ENCODE data around the gene DLGAP1. TPM values are rescaled to one million over a fixed set of nuclear protein-coding genes. Genes with fewer than 3 reads are reported as not detected.

The DLGAP1 gene
- total RNA-seq, 4 donors from 2014 or later, result 1.2 to 1.4 (median 1.4) TPM

DNA sequence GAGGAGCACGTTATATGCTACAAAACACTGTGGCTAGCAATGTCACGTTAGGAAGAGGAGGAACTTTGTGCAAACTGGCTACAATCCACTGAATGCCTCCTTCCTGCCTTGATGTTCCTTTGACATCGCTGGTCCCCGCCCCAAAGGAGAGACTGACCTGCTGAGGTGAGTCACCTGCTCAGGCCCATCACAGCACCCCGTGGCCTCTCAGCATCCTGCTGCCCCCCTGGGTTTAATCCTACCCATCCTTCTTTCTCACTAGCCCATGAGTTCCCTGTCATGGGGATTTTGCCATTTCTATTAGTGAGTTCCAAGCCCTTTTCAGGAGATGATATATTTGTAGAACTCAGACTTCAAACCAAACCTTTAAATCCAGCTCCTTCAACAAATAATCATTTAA, 16.2 kb downstream of the DLGAP1 start:
- TF ChIP-seq POLR2AphosphoS5 (IDR thresholded peaks at IDR 0.05), result no peak
- TF ChIP-seq, protein P1, sequence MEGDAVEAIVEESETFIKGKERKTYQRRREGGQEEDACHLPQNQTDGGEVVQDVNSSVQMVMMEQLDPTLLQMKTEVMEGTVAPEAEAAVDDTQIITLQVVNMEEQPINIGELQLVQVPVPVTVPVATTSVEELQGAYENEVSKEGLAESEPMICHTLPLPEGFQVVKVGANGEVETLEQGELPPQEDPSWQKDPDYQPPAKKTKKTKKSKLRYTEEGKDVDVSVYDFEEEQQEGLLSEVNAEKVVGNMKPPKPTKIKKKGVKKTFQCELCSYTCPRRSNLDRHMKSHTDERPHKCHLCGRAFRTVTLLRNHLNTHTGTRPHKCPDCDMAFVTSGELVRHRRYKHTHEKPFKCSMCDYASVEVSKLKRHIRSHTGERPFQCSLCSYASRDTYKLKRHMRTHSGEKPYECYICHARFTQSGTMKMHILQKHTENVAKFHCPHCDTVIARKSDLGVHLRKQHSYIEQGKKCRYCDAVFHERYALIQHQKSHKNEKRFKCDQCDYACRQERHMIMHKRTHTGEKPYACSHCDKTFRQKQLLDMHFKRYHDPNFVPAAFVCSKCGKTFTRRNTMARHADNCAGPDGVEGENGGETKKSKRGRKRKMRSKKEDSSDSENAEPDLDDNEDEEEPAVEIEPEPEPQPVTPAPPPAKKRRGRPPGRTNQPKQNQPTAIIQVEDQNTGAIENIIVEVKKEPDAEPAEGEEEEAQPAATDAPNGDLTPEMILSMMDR (IDR thresholded peaks at IDR 0.05), result no peak
- no peak for TF ChIP-seq POLR2A (IDR thresholded peaks at IDR 0.05; ENCODE audit: low read depth)
- TF ChIP-seq EP300 (IDR thresholded peaks at IDR 0.05), result no peak
- WGBS, result 77% methylated on average over 5 of the region's 5 CpGs
- intact Hi-C loops (cut with DNase I), result no loop called here
- no peaks in the 10 kb centered on the region for H3K36me3 ChIP-seq
- no peak overlapping the region for H3K4me3 ChIP-seq
- no peak overlapping the region for H3K27ac ChIP-seq (replicated peaks in 1 of 4)
- no peaks in the 10 kb centered on the region for H3K4me1 ChIP-seq
- peaks cover 0 to 8% (median 0%) of the 10 kb centered on the region in 4 donors for H3K27me3 ChIP-seq
- DNase-seq (ENCODE audit: extremely low spot score), result no peak
- no peaks in the 10 kb centered on the region for H3K9me3 ChIP-seq

DNA sequence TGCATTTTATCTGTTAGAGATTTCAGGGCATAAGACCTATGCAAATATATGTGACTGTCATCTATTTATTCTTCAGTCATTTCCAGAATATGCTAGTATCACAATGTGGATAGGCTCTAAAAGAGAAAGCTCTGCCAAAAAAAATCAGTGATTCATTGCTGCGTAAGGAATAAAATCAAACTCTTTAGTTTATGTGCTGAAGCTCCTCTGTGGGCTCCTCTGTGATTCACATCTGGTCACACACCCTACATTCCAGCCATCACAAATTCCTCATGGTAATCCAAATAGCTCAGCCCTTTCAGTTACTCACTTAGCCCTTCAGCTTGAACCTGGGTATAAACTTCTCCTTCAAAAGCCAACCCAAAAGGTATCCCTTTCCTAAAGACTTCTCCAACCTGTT, 21.4 kb downstream of the DLGAP1 start:
- H3K27me3 ChIP-seq, result no peaks in the 10 kb centered on the region
- no peaks in the 10 kb centered on the region for H3K9me3 ChIP-seq
- H3K27ac ChIP-seq (replicated peaks in 1 of 4), result no peak overlapping the region
- H3K4me1 ChIP-seq, result no peaks in the 10 kb centered on the region
- no peak for DNase-seq (ENCODE audit: extremely low spot score)
- TF ChIP-seq POLR2AphosphoS5 (IDR thresholded peaks at IDR 0.05) (no peak), POLR2A (IDR thresholded peaks at IDR 0.05; ENCODE audit: low read depth) (no peak), EP300 (IDR thresholded peaks at IDR 0.05) (no peak)
- TF ChIP-seq, protein P1 (IDR thresholded peaks at IDR 0.05), result no peak
- no peaks in the 10 kb centered on the region for H3K36me3 ChIP-seq
- no peak overlapping the region for H3K4me3 ChIP-seq
- intact Hi-C loops (cut with DNase I), result no loop called here
- 48% methylated on average over 1 of the region's 1 CpG for WGBS

DNA sequence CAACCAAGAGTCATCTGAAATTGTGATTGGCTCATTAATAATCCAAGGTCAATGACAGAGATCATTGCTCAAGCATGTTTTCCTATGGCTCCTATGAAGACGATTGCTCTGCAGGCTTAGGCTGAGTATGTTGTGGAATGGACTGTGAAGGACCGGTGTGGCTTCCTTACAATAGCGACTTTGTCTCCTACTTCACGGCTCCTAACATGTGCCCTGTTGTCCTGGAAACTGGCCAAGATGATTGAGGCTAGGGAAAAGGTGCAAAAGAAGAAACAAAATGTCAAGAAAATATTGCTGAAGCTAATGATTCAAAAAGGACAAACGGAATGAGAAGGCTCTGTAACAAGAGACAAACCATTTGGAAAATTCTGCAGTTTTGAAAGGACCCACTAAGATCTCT, 24.3 kb downstream of the DLGAP1 start:
- intact Hi-C loops (cut with DNase I), result no loop called here
- Histone ChIP-seq H3K27ac (replicated peaks in 1 of 4) (no peak overlapping the region), H3K9me3 (no peaks in the 10 kb centered on the region), H3K4me3 (no peak overlapping the region), H3K36me3 (no peaks in the 10 kb centered on the region), H3K27me3 (no peaks in the 10 kb centered on the region), H3K4me1 (no peaks in the 10 kb centered on the region)
- no peak for DNase-seq (ENCODE audit: extremely low spot score)
- 78% methylated on average over 5 of the region's 5 CpGs for WGBS
- no peak for TF ChIP-seq POLR2A (IDR thresholded peaks at IDR 0.05; ENCODE audit: low read depth)
- TF ChIP-seq, protein P1 (IDR thresholded peaks at IDR 0.05), result no peak
- no peak for TF ChIP-seq EP300 (IDR thresholded peaks at IDR 0.05)
- no peak for TF ChIP-seq POLR2AphosphoS5 (IDR thresholded peaks at IDR 0.05)

DNA sequence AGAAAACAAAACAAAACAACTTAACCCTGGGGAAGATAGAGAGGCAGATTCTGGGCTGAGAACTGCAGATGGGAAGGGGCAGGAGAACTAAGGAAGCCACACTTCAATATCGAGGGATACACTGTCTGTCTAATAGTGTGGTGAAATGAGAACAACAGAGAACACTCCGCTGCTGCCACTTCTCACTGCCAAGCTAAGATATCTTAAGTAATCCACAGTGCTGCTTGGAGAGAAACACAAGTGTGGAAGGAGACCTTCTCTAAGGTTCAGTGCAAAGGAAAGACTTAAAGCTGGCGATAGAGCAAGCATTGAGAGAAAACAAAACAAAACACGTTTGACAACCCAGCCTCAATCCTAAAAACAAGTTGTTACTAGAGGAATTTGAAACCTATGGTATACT, 37.4 kb downstream of the DLGAP1 start:
- Histone ChIP-seq H3K4me3 (no peak overlapping the region), H3K36me3 (no peaks in the 10 kb centered on the region), H3K27me3 (no peaks in the 10 kb centered on the region), H3K9me3 (peaks cover 0 to 8% (median 3%) of the 10 kb centered on the region in 4 donors), H3K27ac (replicated peaks in 1 of 4) (no peak overlapping the region), H3K4me1 (no peaks in the 10 kb centered on the region)
- DNase-seq (ENCODE audit: extremely low spot score), result no peak
- intact Hi-C loops (cut with DNase I), result no loop called here
- no peak for TF ChIP-seq EP300 (IDR thresholded peaks at IDR 0.05)
- no peak for TF ChIP-seq POLR2AphosphoS5 (IDR thresholded peaks at IDR 0.05)
- WGBS, result 70% methylated on average over 4 of the region's 4 CpGs

DNA sequence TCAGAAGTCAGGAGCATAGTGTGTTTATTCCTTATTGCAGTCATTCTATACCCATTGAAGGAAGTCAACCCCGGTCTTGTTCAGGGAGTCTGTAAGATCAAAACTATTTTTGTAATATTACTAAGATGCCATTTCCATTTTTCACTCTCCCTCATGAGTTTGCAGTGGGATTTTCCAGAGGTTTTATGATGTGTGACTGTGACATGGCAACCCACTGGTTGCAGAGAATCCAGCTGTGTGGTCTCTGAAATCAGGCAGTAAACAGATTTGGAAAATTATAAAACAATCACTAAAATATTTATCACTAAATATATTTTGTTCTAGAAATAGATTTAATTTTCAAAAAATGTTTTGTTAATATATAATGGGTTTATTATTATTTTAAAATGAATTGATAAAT, 38.1 kb downstream of the DLGAP1 start:
- H3K4me1 ChIP-seq, result no peaks in the 10 kb centered on the region

More for the DNA sequence above, 38.1 kb downstream of the DLGAP1 start:
- no peak overlapping the region for H3K27ac ChIP-seq (replicated peaks in 1 of 4)
- DNase-seq (ENCODE audit: extremely low spot score), result no peak
- H3K9me3 ChIP-seq, result peaks cover 0 to 8% (median 3%) of the 10 kb centered on the region in 4 donors
- no peaks in the 10 kb centered on the region for H3K36me3 ChIP-seq
- no peaks in the 10 kb centered on the region for H3K27me3 ChIP-seq
- intact Hi-C loops (cut with DNase I), result no loop called here
- WGBS, result 59% methylated on average over 1 of the region's 1 CpG
- H3K4me3 ChIP-seq, result no peak overlapping the region
- TF ChIP-seq, protein P1 (IDR thresholded peaks at IDR 0.05), result no peak
- TF ChIP-seq POLR2A (IDR thresholded peaks at IDR 0.05; ENCODE audit: low read depth), result no peak
- TF ChIP-seq POLR2AphosphoS5 (IDR thresholded peaks at IDR 0.05), result no peak
- no peak for TF ChIP-seq EP300 (IDR thresholded peaks at IDR 0.05)
